Testis (tissue), 3 donors: ENCODE results near the gene NXPE4. TPM values are rescaled to one million over a fixed set of nuclear protein-coding genes. Genes with fewer than 3 reads are reported as not detected.
"Not testable (repeated sequence)": the region's sequence is repeated elsewhere in the genome, so short reads cannot be mapped to it uniquely, and the experiment has no call there.

ENCODE experiments used
- DNase-seq: peaks from one replicate; pipeline ENCODE4 v3.0.0-alpha.2; 2019
- H3K27ac ChIP-seq, 2 donors: fragments of 200-600 bp; sonication (generic); one replicate each; pipeline ENCODE4 v1.5.1; 2019
- H3K27me3 ChIP-seq: fragments of 200-600 bp; sonication (generic); one replicate; pipeline ENCODE4 v1.5.1; 2019
- H3K36me3 ChIP-seq: fragments of 200-600 bp; sonication (generic); one replicate; pipeline ENCODE4 v1.5.1; 2017; ENCODE audit warnings: low read depth; ENCODE audit errors: missing control alignments
- H3K4me1 ChIP-seq: fragments of 200-600 bp; sonication (generic); one replicate; pipeline ENCODE4 v1.5.1; 2019
- H3K4me3 ChIP-seq, 2 donors: fragments of 200-600 bp; sonication (generic); one replicate each; pipeline ENCODE4 v1.5.1; 2017 to 2019
- H3K9me3 ChIP-seq: fragments of 200-600 bp; sonication (generic); one replicate; pipeline ENCODE4 v1.5.1; 2017
- POLR2A ChIP-seq: fragments of 450-650 bp; IDR thresholded peaks from one replicate; pipeline ENCODE4 v1.6.1; 2017; ENCODE audit warnings: antibody characterized with exemption, mild to moderate bottlenecking, moderate library complexity
- WGBS, 2 donors: methylation state at CpG; one replicate each; pipeline ENCODE4 v1.1.5; 2018; 5-methylcytosine and 5-hydroxymethylcytosine counted together
- intact Hi-C: fragments of 100-400 bp; cut with DNase I; formaldehyde crosslinking; loops from one replicate; pipeline ENCODE4 v1.15.1; 2023; ENCODE audit warnings: low total_unique reads
- polyA plus RNA-seq: library from polyadenylated mRNA; stranded (reverse); fragments of 350-450 nt; fragmentation: Illumina TruSeq; extraction: RNeasy Lipid Tissue Mini Kit (QIAGEN cat#74804); gene quantifications from one replicate; pipeline ENCODE4 v1.2.3, GENCODE V29; 2014; ENCODE audit warnings: low read depth, low replicate concordance; ENCODE audit not compliant: insufficient read depth
- total RNA-seq, 2 donors: library from RNA; depleted of rRNA; stranded (reverse); fragments of >200 nt; gene quantifications; one replicate each; pipeline ENCODE4 v1.2.3, GENCODE V29; 2016
- TF ChIP-seq, protein P1 (sequence below), 3 experiments: fragments of 450-650 bp in 2 of 3; fragments of 200-600 bp in 1 of 3; sonication (generic) in 1 of 3; IDR thresholded peaks; one replicate each; pipeline ENCODE4 v1.5.1; 2016 to 2019; ENCODE audit warnings: antibody characterized with exemption in 3 of 3, mild to moderate bottlenecking in 2 of 3, moderate library complexity in 1 of 3

Gene NXPE4
- total and polyA plus RNA-seq, 3 donors from 2014 or later = not detected

DNA sequence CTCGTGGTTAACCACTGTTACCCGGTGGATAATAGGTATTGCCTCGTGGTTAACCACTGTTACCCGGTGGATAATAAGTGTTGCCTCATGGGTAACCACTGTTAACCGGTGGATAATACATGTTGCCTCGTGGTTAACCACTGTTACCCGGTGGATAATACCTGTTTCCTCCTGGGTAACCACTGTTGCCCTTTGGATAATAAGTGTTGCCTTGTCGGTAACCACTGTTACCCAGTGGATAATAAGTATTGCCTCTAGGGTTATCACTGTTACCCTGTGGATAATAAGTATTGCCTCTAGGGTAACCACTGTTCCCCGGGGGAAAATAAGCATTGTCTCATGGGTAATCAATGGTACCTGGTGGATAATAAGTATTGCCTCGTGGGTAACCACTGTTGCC lies 15.0 kb upstream of the NXPE4 start:
- Histone ChIP-seq H3K4me3 (no peak overlapping the region), H3K9me3 (no peaks in the 10 kb centered on the region), H3K36me3 (no peaks in the 10 kb centered on the region), H3K27ac (no peak overlapping the region), H3K4me1 (no peaks in the 10 kb centered on the region), H3K27me3 (no peaks in the 10 kb centered on the region)
- no peak for DNase-seq
- WGBS, 2 donors = 84 to 88% methylated on average over 10 of the region's 10 CpGs
- intact Hi-C loops = no loop called here
- no peak for TF ChIP-seq POLR2A
- TF ChIP-seq, protein P1, sequence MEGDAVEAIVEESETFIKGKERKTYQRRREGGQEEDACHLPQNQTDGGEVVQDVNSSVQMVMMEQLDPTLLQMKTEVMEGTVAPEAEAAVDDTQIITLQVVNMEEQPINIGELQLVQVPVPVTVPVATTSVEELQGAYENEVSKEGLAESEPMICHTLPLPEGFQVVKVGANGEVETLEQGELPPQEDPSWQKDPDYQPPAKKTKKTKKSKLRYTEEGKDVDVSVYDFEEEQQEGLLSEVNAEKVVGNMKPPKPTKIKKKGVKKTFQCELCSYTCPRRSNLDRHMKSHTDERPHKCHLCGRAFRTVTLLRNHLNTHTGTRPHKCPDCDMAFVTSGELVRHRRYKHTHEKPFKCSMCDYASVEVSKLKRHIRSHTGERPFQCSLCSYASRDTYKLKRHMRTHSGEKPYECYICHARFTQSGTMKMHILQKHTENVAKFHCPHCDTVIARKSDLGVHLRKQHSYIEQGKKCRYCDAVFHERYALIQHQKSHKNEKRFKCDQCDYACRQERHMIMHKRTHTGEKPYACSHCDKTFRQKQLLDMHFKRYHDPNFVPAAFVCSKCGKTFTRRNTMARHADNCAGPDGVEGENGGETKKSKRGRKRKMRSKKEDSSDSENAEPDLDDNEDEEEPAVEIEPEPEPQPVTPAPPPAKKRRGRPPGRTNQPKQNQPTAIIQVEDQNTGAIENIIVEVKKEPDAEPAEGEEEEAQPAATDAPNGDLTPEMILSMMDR (IDR thresholded peaks at IDR 0.05) = no peak

DNA sequence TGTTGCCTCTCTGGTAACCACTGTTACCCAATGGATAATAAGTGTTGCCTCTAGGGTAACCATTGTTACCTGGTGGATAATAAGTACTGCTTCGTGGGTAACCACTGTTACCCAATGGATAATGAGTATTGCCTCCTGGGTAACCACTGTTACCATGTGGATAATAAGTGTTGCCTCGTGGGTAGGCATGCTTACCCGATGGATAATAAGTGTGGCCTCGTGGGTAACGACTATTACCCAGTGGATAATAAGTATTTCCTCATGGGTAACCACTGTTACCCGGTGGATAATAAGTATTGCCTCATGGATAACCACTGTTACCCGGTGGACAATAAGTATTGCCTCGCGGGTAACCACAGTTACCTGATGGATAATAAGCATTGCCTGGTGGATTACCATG lies 13.8 kb upstream of the NXPE4 start:
- Histone ChIP-seq H3K27ac (no peak overlapping the region), H3K27me3 (no peaks in the 10 kb centered on the region), H3K36me3 (no peaks in the 10 kb centered on the region), H3K4me1 (no peaks in the 10 kb centered on the region), H3K9me3 (no peaks in the 10 kb centered on the region), H3K4me3 (no peak overlapping the region)
- intact Hi-C loops = no loop called here
- no peak for DNase-seq
- WGBS, 2 donors = 72 to 87% methylated on average over 9 of the region's 9 CpGs
- TF ChIP-seq POLR2A = no peak
- TF ChIP-seq, protein P1 (IDR thresholded peaks at IDR 0.05) = no peak

DNA sequence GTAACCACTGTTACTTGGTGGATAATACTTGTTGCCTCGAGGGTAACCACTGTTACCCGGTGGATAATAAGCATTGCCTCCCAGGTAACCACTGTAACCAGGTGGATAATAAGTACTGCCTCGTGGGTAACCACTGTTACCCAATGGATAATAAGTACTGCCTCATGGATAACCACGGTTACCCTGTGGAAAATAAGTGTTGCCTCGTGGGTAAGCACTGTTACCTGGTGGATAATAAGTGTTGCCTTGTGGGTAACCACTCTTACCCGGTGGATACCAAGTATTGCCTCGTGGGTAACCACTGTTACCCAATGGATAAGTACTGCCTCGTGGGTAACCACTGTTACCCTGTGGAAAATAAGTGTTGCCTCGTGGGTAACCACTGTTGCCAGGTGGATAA lies 13.0 kb upstream of the NXPE4 start:
- H3K9me3 ChIP-seq, intact Hi-C loops, H3K36me3 ChIP-seq, DNase-seq, H3K27ac ChIP-seq, H3K4me3 ChIP-seq, H3K27me3 ChIP-seq, H3K4me1 ChIP-seq: not testable (repeated sequence)
- 74 to 79% methylated on average over 9 of the region's 9 CpGs for WGBS, 2 donors

DNA sequence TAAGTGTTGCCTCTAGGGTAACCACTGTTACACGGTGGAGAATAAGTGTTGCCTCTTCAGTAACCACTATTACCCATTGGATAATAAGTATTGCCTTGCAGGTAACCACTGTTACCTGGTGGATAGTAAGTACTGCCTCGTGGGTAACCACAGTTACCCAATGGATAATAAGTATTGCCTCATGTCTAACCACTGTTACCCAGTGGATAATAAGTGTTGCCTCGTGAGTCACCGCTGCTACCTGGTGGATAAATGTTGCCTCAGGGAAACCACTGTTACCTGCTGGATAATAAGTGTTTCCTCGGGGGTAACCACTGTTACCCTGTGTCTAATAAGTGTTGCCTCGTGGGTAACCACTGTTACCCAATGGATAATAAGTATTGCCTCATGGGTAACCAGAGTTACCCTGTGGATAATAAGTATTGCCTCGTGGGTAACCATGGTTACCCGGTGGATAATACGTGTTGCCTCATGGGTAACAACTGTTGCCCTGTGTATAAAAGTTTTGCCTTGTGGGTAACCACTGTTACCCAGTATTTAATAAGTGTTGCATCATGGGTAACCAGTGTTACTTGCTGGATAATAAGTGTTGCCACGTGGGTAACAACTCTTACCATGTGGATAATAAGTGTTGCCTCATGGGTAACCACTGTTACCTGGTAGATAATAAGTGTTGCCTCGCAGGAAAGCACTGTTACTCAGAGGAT lies 12.3 kb upstream of the NXPE4 start:
- TF ChIP-seq, protein P1 (IDR thresholded peaks at IDR 0.05) = no peak
- TF ChIP-seq POLR2A = no peak
- intact Hi-C loops = no loop called here
- WGBS, 2 donors = 83% methylated on average over 11 of the region's 11 CpGs
- no peak for DNase-seq
- no peaks in the 10 kb centered on the region for H3K4me1 ChIP-seq
- no peaks in the 10 kb centered on the region for H3K27me3 ChIP-seq
- no peak overlapping the region for H3K27ac ChIP-seq
- H3K36me3 ChIP-seq = no peaks in the 10 kb centered on the region
- no peak overlapping the region for H3K4me3 ChIP-seq
- no peaks in the 10 kb centered on the region for H3K9me3 ChIP-seq

DNA sequence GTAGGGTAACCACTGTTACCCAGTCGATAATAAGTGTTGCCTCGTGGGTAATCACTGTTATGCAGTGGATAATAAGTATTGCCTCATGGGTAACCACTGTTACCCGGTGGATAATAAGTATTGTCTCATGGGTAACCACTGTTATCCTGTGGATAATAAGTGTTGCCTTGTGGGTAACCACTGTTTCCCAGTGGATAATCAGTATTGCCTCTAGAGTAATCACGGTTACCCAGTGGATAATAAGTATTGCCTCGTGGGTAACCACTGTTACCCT lies 11.2 kb upstream of the NXPE4 start:
- DNase-seq, H3K27me3 ChIP-seq, H3K4me1 ChIP-seq, H3K4me3 ChIP-seq, intact Hi-C loops, H3K9me3 ChIP-seq, H3K27ac ChIP-seq, H3K36me3 ChIP-seq: not testable (repeated sequence)
- 75 to 89% methylated on average over 5 of the region's 5 CpGs for whole genome bisulfite sequencing, 2 donors

DNA sequence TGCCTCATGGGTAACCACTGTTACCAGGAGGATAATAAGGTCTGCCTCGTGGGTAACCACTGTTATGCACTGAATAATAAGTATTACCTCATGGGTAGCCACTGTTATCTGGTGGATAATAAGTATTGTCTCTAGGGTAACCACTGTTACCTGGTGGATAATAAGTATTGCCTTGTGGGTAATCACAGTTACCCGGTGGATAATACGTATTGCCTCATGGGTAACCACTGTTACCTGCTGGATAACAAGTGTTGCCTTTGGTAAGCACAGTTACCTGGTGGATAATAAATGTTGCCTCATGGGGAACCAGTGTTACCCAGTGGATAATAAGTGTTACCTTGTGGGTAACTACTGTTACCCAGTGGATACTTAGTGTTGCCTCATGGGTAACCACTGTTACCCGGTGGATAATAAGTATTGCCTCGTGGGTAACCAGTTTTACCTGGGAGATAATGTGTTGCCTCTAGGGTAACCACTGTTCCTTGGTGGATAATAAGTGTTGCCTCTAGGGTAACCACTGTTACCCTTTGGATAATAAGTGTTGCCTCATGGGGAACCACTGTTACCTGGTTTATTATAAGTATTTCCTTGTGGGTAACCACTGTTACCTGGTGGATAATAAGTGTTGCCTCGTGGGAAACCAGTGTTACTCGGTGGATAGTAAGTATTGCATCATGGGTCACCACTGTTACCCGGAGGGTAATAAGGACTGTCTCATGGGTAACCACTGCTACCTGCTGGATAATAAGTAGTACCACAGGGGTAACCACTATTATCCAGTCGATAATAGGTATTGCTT lies 10.6 kb upstream of the NXPE4 start:
- Histone ChIP-seq H3K27me3 (no peaks in the 10 kb centered on the region), H3K9me3 (no peaks in the 10 kb centered on the region), H3K4me3 (no peak overlapping the region), H3K27ac (no peak overlapping the region), H3K36me3 (no peaks in the 10 kb centered on the region), H3K4me1 (no peaks in the 10 kb centered on the region)
- WGBS, 2 donors = 84 to 85% methylated on average over 9 of the region's 9 CpGs
- no peak for DNase-seq
- intact Hi-C loops = no loop called here
- TF ChIP-seq, protein P1 (IDR thresholded peaks at IDR 0.05) = no peak
- TF ChIP-seq POLR2A = no peak
